SJCRH30 (cell line): ENCODE results near the gene ADCY4. TPM values are rescaled to one million over a fixed set of nuclear protein-coding genes. Genes with fewer than 3 reads are reported as not detected.
"Not testable (repeated sequence)": the region's sequence is repeated elsewhere in the genome, so short reads cannot be mapped to it uniquely, and the experiment has no call there.

Source experiments
- DNase-seq, 2 experiments: peaks; one replicate each; pipeline ENCODE4 v3.0.0-alpha.2; 2015 to 2020
- H3K27ac ChIP-seq: fragments of 250-450 bp; sonication (Bioruptor Pico); 2 replicates; pipeline ENCODE4 v1.5.1; 2020; ENCODE audit warnings: mild to moderate bottlenecking, moderate library complexity
- H3K27me3 ChIP-seq: fragments of 250-450 bp; sonication (Bioruptor Pico); 2 replicates; pipeline ENCODE4 v1.5.1; 2020; ENCODE audit warnings: mild to moderate bottlenecking, moderate library complexity
- H3K36me3 ChIP-seq: fragments of 250-450 bp; sonication (Bioruptor Pico); 2 replicates; pipeline ENCODE4 v1.5.1; 2020; ENCODE audit warnings: mild to moderate bottlenecking, moderate library complexity
- H3K4me1 ChIP-seq: fragments of 250-450 bp; sonication (Bioruptor Pico); 2 replicates; pipeline ENCODE4 v1.5.1; 2020; ENCODE audit warnings: mild to moderate bottlenecking, moderate library complexity
- H3K4me3 ChIP-seq: fragments of 250-450 bp; sonication (Bioruptor Pico); 2 replicates; pipeline ENCODE4 v1.5.1; 2020; ENCODE audit warnings: mild to moderate bottlenecking, moderate library complexity
- H3K9me3 ChIP-seq: fragments of 250-450 bp; sonication (Bioruptor Pico); replicated peaks from 2 replicates; pipeline ENCODE4 v1.5.1; 2020; ENCODE audit warnings: mild to moderate bottlenecking, moderate library complexity
- total RNA-seq: library from RNA; depleted of rRNA; stranded (reverse); fragments of >200 nt; shearing (Covaris generic); gene quantifications from 2 replicates; pipeline ENCODE4 v1.2.3, GENCODE V29; 2014

Gene ADCY4
- total RNA-seq, 1 experiment from 2014 or later: not detected

DNA sequence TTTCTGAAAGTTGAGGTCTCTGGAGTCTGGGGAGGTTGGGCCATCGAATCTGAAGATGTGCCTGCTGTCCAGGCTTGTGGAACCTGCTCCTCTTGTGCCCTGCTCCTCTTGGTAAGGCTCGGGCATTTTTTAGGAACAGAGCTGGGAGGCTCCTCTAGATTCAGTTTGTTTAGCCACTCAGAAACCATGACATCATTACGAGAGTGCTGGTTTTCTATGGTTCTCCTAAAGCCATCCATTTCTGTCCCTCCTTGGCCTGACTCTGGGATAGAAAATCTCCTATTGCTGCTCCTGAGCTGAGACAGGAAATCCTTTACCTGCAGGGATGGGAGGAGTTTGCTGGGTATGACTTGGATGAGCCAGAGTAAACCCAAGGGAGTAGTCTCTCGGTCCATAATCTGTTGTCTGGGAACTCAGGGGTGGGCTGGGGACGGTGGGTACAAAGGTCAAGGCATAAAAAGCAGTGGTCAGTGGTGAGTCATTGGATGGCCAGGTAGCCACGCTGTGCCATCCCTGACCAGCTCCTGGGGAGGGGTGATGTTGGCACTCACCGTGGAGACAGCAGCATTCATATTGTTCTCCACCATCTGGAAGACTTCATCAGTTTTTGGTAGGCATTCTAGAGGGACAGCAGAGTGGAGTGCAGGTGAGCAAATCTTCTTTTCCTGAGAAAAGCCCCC lies 2.4 kb upstream of the ADCY4 start:
- H3K4me3 ChIP-seq: no peak overlapping the region
- H3K4me1 ChIP-seq: peaks cover 2% of the 10 kb centered on the region; the same call in 1 of the 2 replicates
- DNase-seq: no peak
- no peak overlapping the region for H3K27ac ChIP-seq
- no peaks in the 10 kb centered on the region for H3K36me3 ChIP-seq
- H3K9me3 ChIP-seq: no peaks in the 10 kb centered on the region
- H3K27me3 ChIP-seq: peaks cover 10% of the 10 kb centered on the region; the same call in 1 of the 2 replicates

DNA sequence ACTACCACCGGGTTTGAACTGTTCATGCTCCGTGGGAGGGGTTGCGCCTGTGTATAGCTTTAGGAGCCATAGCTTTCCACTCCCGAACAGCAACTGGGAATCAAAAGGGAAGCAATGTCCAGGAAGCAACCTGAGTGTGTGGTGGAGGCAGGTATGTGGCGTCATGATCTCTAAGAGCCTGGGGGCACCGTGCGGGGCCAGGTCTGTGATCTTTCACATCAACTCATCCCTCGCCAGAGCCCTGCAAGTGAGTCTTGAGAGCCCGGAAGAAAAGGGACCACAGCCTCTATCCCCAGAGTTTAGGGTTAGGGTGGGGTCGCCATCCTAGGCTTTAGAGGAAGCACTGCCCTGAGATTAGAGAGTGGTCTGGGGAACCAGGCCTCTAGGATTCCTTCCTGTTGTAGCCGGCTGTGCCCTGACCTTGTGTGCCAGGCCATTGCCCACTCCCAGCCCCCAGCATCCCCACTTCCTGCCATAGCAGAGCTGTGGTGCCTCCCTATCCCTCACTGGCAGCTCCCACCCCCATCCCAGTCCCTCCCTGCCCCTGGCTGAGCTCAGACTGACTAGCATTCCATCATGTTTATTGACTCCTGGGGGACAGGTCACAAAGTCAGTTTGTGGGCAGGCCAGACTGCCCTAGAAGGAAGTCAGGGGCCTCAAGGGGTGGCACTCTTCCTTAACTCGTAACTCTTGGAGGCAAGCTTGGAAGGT lies 745 bp upstream of the ADCY4 start:
- Histone ChIP-seq H3K27me3 (peaks cover 7% of the 10 kb centered on the region; the same call in 1 of the 2 replicates), H3K4me3 (no peak overlapping the region)
- no peak for DNase-seq

DNA sequence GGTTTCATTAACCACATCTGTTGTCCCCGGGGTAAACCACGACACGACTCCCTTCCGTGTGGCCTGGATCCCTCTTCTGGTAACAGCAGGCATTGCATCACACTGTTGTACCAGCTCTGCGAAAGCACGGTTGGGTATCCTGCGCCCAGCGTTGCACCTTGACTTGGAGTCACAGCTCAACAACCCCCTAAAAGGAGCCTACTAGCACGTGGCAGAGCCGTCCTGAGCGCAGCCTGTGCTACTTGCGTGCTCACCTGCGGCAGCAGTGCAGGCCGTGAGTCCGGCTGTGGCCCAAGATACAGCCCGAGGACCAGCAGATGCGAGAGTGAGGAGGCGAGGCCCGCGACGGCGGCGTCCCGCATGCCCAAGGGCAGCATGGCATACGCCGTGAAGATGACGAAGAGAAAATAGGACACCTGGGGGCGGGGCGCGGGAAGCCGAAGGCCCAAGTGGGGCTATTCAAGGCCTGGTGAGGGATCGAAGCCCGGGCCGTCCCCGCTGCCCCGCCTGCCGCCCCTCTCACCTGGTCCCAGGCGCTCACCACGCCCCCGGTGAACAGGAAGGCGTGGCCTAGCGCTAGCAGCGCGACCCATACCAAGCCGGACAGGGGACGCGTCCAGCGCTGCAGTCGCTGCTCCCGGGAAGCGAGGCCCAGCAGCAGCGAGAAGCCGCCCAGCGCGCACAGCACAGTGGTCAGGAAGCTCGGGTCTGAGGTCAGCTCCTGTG lies 2.4 kb downstream of the ADCY4 start:
- no peak overlapping the region for H3K4me3 ChIP-seq
- peaks cover 7% of the 10 kb centered on the region; the same call in 1 of the 2 replicates for H3K27me3 ChIP-seq
- H3K4me1 ChIP-seq: peaks cover 2% of the 10 kb centered on the region; the same call in 1 of the 2 replicates
- peak; percentile 64 to 75 for DNase-seq
- no peaks in the 10 kb centered on the region for H3K36me3 ChIP-seq
- no peak overlapping the region for H3K27ac ChIP-seq
- H3K9me3 ChIP-seq: no peaks in the 10 kb centered on the region

More for the DNA sequence above, 745 bp upstream of the ADCY4 start:
- Histone ChIP-seq H3K36me3 (no peaks in the 10 kb centered on the region), H3K4me1 (peaks cover 2% of the 10 kb centered on the region; the same call in 1 of the 2 replicates), H3K9me3 (no peaks in the 10 kb centered on the region), H3K27ac (no peak overlapping the region)

DNA sequence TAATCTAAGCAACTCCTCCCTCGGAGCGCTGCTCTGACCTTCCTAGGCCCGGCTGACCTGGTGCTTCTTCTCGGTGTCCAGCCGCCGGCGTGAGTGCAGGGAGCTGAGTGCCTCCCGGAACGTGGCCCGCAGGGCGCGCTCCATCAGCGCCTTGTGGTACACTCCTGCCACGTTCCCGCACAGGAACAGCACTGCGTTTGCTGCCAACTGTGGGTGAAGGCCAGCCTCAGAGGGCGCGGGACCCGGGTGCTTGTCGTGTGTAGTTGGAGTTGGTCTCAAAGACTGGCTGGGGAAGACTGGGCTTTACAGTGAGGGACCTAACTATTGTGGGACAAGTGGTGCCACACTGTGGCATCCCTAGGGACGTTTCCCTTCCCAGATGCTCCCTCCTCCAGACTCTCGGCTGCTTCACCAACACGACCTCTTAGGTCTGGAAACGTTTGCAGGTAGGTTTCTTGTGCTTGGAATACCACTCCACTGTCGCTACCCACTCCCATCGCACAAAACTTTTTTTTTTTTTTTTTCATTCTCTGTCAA lies 3.1 kb downstream of the ADCY4 start:
- Histone ChIP-seq H3K27me3 (peaks cover 7% of the 10 kb centered on the region; the same call in 1 of the 2 replicates), H3K4me3 (no peak overlapping the region), H3K36me3 (no peaks in the 10 kb centered on the region), H3K4me1 (peaks cover 2% of the 10 kb centered on the region; the same call in 1 of the 2 replicates), H3K27ac (no peak overlapping the region), H3K9me3 (no peaks in the 10 kb centered on the region)
- no peak for DNase-seq

- H3K27me3 ChIP-seq: peaks cover 7% of the 10 kb centered on the region; the same call in 1 of the 2 replicates
- no peak overlapping the region for H3K27ac ChIP-seq
- no peak overlapping the region for H3K4me3 ChIP-seq
- no peaks in the 10 kb centered on the region for H3K9me3 ChIP-seq
- no peak for DNase-seq
- peaks cover 2% of the 10 kb centered on the region; the same call in 1 of the 2 replicates for H3K4me1 ChIP-seq
- H3K36me3 ChIP-seq: no peaks in the 10 kb centered on the region
These were observed 3.7 kb downstream of the ADCY4 start for GRCh38 chr14:24330973-24331674.

GRCh38 chr14:24329736-24330135 lies 5.1 kb downstream of the ADCY4 start:
- Histone ChIP-seq H3K27ac (no peak overlapping the region), H3K4me1 (peaks cover 2% of the 10 kb centered on the region; the same call in 1 of the 2 replicates), H3K36me3 (no peaks in the 10 kb centered on the region), H3K4me3 (no peak overlapping the region), H3K27me3 (peaks cover 16% of the 10 kb centered on the region), H3K9me3 (no peaks in the 10 kb centered on the region)
- DNase-seq: no peak

- H3K9me3 ChIP-seq: no peaks in the 10 kb centered on the region
- H3K4me1 ChIP-seq: peaks cover 2% of the 10 kb centered on the region; the same call in 1 of the 2 replicates
- no peak overlapping the region for H3K27ac ChIP-seq
- no peak for DNase-seq
- no peaks in the 10 kb centered on the region for H3K36me3 ChIP-seq
- H3K27me3 ChIP-seq: peaks cover 13% of the 10 kb centered on the region
- no peak overlapping the region for H3K4me3 ChIP-seq
These were observed 5.7 kb downstream of the ADCY4 start for GRCh38 chr14:24329073-24329663.

DNA sequence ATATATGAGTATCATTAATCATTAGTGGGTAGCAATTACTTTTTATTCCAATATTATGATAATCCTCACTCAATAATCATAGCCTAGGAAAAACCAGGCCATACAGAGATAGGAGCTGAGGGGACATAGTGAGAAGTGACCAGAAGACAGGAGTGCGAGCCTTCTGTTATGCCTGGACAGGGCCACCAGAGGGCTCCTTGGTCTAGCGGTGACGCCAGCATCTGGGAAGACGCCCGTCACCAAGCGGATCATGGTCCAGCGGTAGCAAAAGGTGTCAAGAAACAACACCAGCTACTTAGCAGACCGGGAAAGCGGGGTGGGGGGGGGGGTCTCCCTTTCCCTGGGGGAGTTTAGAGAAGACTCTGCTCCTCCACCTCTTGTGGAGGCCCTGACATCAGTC lies 7.0 kb downstream of the ADCY4 start:
- H3K27me3 ChIP-seq: peaks cover 16% of the 10 kb centered on the region
- H3K36me3 ChIP-seq, H3K9me3 ChIP-seq, H3K4me1 ChIP-seq, H3K27ac ChIP-seq, H3K4me3 ChIP-seq: not testable (repeated sequence)
- peak; percentile 39 to 42 for DNase-seq

DNA sequence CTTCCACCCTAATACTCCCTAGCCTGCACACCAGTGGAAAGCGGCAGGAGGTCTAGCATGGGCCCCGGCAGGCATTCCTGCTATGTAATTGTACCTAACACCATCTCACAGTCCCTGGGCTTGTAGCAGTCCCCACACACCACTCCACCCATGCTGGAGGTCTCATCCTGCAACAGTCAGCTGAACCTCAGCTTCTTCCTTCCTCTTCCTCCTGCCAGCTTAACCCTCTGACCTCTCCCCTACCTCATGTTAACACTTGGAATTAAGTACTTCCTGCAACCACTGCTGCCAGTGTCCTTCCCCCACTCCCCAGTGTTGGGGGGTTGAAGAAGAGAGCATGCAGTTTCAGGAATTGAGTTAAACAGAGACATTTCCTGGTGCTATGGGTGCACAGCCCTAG lies 7.6 kb downstream of the ADCY4 start:
- Histone ChIP-seq H3K27ac (no peak overlapping the region), H3K9me3 (no peaks in the 10 kb centered on the region), H3K27me3 (peaks cover 16% of the 10 kb centered on the region), H3K4me3 (no peak overlapping the region), H3K4me1 (no peaks in the 10 kb centered on the region), H3K36me3 (no peaks in the 10 kb centered on the region)
- DNase-seq: no peak

- DNase-seq: no peak
- no peak overlapping the region for H3K27ac ChIP-seq
- H3K4me3 ChIP-seq: no peak overlapping the region
- H3K27me3 ChIP-seq: peaks cover 20% of the 10 kb centered on the region
- H3K36me3 ChIP-seq: no peaks in the 10 kb centered on the region
- no peaks in the 10 kb centered on the region for H3K9me3 ChIP-seq
- H3K4me1 ChIP-seq: no peaks in the 10 kb centered on the region
These were observed 8.9 kb downstream of the ADCY4 start for GRCh38 chr14:24325963-24326362.

DNA sequence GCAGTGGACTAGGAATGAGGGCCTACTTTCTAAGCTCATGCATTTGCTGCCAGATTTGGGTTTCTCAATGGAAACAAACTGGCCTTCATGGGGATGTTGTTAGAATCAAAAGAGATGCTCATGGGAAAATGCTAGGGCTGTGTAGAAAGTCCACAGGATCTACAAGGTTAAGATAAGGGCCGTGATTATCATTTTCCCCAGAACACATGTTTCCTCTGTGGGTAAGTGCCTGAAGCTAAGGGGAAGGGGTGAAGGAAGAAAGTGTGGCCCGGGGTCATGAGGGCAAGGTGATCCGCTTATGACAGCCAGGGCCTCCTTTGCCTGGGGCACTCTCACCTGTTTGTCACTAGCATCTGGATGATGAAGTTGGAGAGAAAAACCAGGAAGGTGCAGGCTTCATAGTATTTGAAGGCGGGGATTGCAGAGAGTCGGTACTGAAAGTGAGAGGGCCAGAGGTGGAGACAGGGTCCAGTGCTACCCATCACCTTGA lies 9.8 kb downstream of the ADCY4 start:
- Histone ChIP-seq H3K4me3 (no peak overlapping the region), H3K4me1 (no peaks in the 10 kb centered on the region), H3K27ac (no peak overlapping the region), H3K36me3 (no peaks in the 10 kb centered on the region), H3K9me3 (no peaks in the 10 kb centered on the region), H3K27me3 (peaks cover 20% of the 10 kb centered on the region)
- DNase-seq: no peak

GRCh38 chr14:24324024-24324423 lies 10.8 kb downstream of the ADCY4 start:
- no peaks in the 10 kb centered on the region for H3K4me1 ChIP-seq
- peaks cover 20% of the 10 kb centered on the region for H3K27me3 ChIP-seq
- no peaks in the 10 kb centered on the region for H3K9me3 ChIP-seq
- no peak for DNase-seq
- H3K4me3 ChIP-seq: no peak overlapping the region
- no peaks in the 10 kb centered on the region for H3K36me3 ChIP-seq
- no peak overlapping the region for H3K27ac ChIP-seq

GRCh38 chr14:24323341-24323740 lies 11.5 kb downstream of the ADCY4 start:
- Histone ChIP-seq H3K4me3 (no peak overlapping the region), H3K4me1 (no peaks in the 10 kb centered on the region), H3K27me3 (peaks cover 20% of the 10 kb centered on the region), H3K36me3 (no peaks in the 10 kb centered on the region), H3K9me3 (no peaks in the 10 kb centered on the region), H3K27ac (no peak overlapping the region)
- DNase-seq: no peak

DNA sequence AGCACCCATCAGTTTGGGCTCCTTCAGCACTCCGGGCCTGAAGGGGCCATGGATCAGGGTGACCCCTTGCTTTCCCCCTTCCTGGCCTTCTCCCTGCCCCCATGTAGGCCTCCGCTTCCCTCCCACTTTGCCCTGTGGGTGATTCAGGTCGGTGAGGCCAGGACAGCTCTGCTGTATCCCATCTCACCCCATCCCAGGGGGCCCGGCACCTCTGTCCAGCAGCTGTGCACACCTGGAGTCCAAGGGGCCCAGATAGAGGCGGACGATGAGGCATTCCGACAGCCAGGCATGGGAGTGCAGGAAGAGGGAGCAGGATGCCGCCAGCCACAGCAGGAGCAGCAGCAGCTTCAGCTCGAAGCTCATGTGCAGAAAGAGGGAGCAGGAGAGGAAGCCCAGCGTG lies 12.2 kb downstream of the ADCY4 start:
- no peak overlapping the region for H3K4me3 ChIP-seq
- H3K9me3 ChIP-seq: no peaks in the 10 kb centered on the region
- H3K27me3 ChIP-seq: peaks cover 20% of the 10 kb centered on the region
- no peaks in the 10 kb centered on the region for H3K4me1 ChIP-seq
- DNase-seq: no peak
- H3K27ac ChIP-seq: no peak overlapping the region
- no peaks in the 10 kb centered on the region for H3K36me3 ChIP-seq
